NCI-H460 (cell line): ENCODE results near the gene PPP1R3D. TPM values are rescaled to one million over a fixed set of nuclear protein-coding genes. Genes with fewer than 3 reads are reported as not detected.

Experiments
- DNase-seq: peaks from one replicate; pipeline ENCODE4 v3.0.0-alpha.2; 2016; ENCODE audit warnings: low read depth; ENCODE audit errors: extremely low read depth
- total RNA-seq: library from RNA; depleted of rRNA; stranded (reverse); fragments of >200 nt; shearing (Covaris generic); gene quantifications from 2 replicates; pipeline ENCODE4 v1.2.3, GENCODE V29; 2014

Gene PPP1R3D
- total RNA-seq, 1 experiment from 2014 or later: 10.2 TPM

GRCh38 chr20:59948828-59949720, 9.0 kb upstream of the PPP1R3D start:
- DNase-seq: peak; percentile 32

GRCh38 chr20:59948212-59948611, 8.1 kb upstream of the PPP1R3D start:
- no peak for DNase-seq

- DNase-seq: no peak
Measured at GRCh38 chr20:59947376-59947775, 7.3 kb upstream of the PPP1R3D start.

GRCh38 chr20:59945731-59946130, 5.6 kb upstream of the PPP1R3D start:
- no peak for DNase-seq

GRCh38 chr20:59945175-59945574, 5.1 kb upstream of the PPP1R3D start:
- no peak for DNase-seq

- no peak for DNase-seq
Measured at GRCh38 chr20:59944726-59945125, 4.6 kb upstream of the PPP1R3D start.

GRCh38 chr20:59942245-59942644, 2.1 kb upstream of the PPP1R3D start:
- no peak for DNase-seq

GRCh38 chr20:59940956-59941294, 820 bp upstream of the PPP1R3D start:
- no peak for DNase-seq

GRCh38 chr20:59939879-59940128, 301 bp downstream of the PPP1R3D start:
- DNase-seq: no peak

GRCh38 chr20:59939052-59939878, 840 bp downstream of the PPP1R3D start:
- no peak for DNase-seq

- DNase-seq: no peak
Measured at GRCh38 chr20:59938696-59939051, 1.4 kb downstream of the PPP1R3D start.

GRCh38 chr20:59938221-59938620, 1.9 kb downstream of the PPP1R3D start:
- no peak for DNase-seq

- no peak for DNase-seq
Measured at GRCh38 chr20:59937150-59937549, 3.0 kb downstream of the PPP1R3D start.

- no peak for DNase-seq
Measured at GRCh38 chr20:59936409-59936808, 3.7 kb downstream of the PPP1R3D start.

- DNase-seq: no peak
Measured at GRCh38 chr20:59935457-59936185, 4.5 kb downstream of the PPP1R3D start.

GRCh38 chr20:59933849-59934585, 6.1 kb downstream of the PPP1R3D start:
- peak; percentile 65 for DNase-seq

GRCh38 chr20:59933296-59933848, 6.7 kb downstream of the PPP1R3D start, which contains the start of gene SYCP2:
TSS of gene SYCP2 (minus strand) at chr20:59933637. CDS start at chr20:59922413, 11,224 bp downstream.
- no peak for DNase-seq

GRCh38 chr20:59932616-59933295, 7.3 kb downstream of the PPP1R3D start:
- no peak for DNase-seq

GRCh38 chr20:59931511-59932312, 8.4 kb downstream of the PPP1R3D start:
- no peak for DNase-seq
